Prostate gland (tissue), 2 donors: ENCODE data around the gene LARP4B. TPM values are rescaled to one million over a fixed set of nuclear protein-coding genes. Genes with fewer than 3 reads are reported as not detected.

ENCODE experiments used
- DNase-seq: peaks from one replicate; pipeline ENCODE4 v3.0.0-alpha.2; 2019; ENCODE audit warnings: low spot score
- H3K27ac ChIP-seq, 2 donors: fragments of 200-600 bp; sonication (generic); 2 replicates each; pipeline ENCODE4 v1.5.1; 2017 to 2019
- H3K27me3 ChIP-seq: fragments of 200-600 bp; sonication (generic); replicated peaks from 2 replicates; pipeline ENCODE4 v1.5.1; 2019; ENCODE audit not compliant: insufficient read depth
- H3K36me3 ChIP-seq, 2 donors: fragments of 200-600 bp; sonication (generic); 1 replicate in 1 of 2; 2 replicates in 1 of 2; pipeline versions ENCODE4 v1.5.1 to v1.8.1; 2017 to 2019
- H3K4me1 ChIP-seq: fragments of 200-600 bp; sonication (generic); replicated peaks from 2 replicates; pipeline ENCODE4 v1.5.1; 2019
- H3K4me3 ChIP-seq, 2 donors: fragments of 200-600 bp; sonication (generic); 2 replicates each; pipeline ENCODE4 v1.5.1; 2017 to 2019
- H3K9me3 ChIP-seq: fragments of 200-600 bp; sonication (generic); 2 replicates; pipeline ENCODE4 v1.5.1; 2017
- CTCF ChIP-seq, 4 experiments: fragments of 200-600 bp in 2 of 4; fragments of 450-650 bp in 2 of 4; sonication (generic) in 2 of 4; IDR thresholded peaks; 1 replicate in 3 of 4; 2 replicates in 1 of 4; pipeline ENCODE4 v1.5.1; 2016 to 2019; ENCODE audit warnings: antibody characterized with exemption in 4 of 4, mild to moderate bottlenecking in 2 of 4, moderate library complexity in 2 of 4
- POLR2A ChIP-seq: fragments of 450-650 bp; IDR thresholded peaks from one replicate; pipeline ENCODE4 v1.6.1; 2016; ENCODE audit warnings: antibody characterized with exemption, mild to moderate bottlenecking
- POLR2AphosphoS5 ChIP-seq: sonication (generic); formaldehyde crosslinking; IDR thresholded peaks from one replicate; pipeline ENCODE4 v1.6.1; 2017; ENCODE audit warnings: antibody characterized with exemption
- WGBS: methylation state at CpG from one replicate; pipeline ENCODE4 v1.1.5; 2018; 5-methylcytosine and 5-hydroxymethylcytosine counted together
- intact Hi-C: fragments of 100-400 bp; cut with DNase I; formaldehyde crosslinking; loops from one replicate; pipeline ENCODE4 v1.14.2; 2022
- total RNA-seq, 2 donors: library from RNA; depleted of rRNA; stranded (reverse); fragments of >200 nt; gene quantifications; one replicate each; pipeline ENCODE4 v1.1.0, GENCODE V29; 2016

The LARP4B gene
- total RNA-seq, 2 donors from 2014 or later: 51.9 to 95.4 TPM

- Histone ChIP-seq H3K27ac (no peak overlapping the region), H3K4me3 (no peak overlapping the region), H3K4me1 (no peaks in the 10 kb centered on the region), H3K9me3 (no peaks in the 10 kb centered on the region), H3K27me3 (no peaks in the 10 kb centered on the region), H3K36me3 (no peaks in the 10 kb centered on the region)
- no peak for DNase-seq
- 91% methylated on average over 10 of the region's 11 CpGs for WGBS
- TF ChIP-seq POLR2AphosphoS5: no peak
- no peak for TF ChIP-seq POLR2A
- TF ChIP-seq CTCF (IDR thresholded peaks at IDR 0.05): no peak
- intact Hi-C loops: no loop called here
These were observed 22.3 kb upstream of the LARP4B start for GRCh38 chr10:953836-954235.

- WGBS: 87% methylated on average over 9 of the region's 9 CpGs
- Histone ChIP-seq H3K36me3 (no peaks in the 10 kb centered on the region), H3K9me3 (no peaks in the 10 kb centered on the region), H3K27me3 (no peaks in the 10 kb centered on the region), H3K4me1 (no peaks in the 10 kb centered on the region), H3K4me3 (no peak overlapping the region), H3K27ac (no peak overlapping the region)
- no peak for DNase-seq
- intact Hi-C loops: no loop called here
- no peak for TF ChIP-seq POLR2A
- no peak for TF ChIP-seq POLR2AphosphoS5
- no peak for TF ChIP-seq CTCF (IDR thresholded peaks at IDR 0.05)
These were observed 17.9 kb upstream of the LARP4B start for GRCh38 chr10:949446-949845.

GRCh38 chr10:948347-948746, 16.8 kb upstream of the LARP4B start:
- intact Hi-C loops: no loop called here
- WGBS: 96% methylated on average over 10 of the region's 10 CpGs
- Histone ChIP-seq H3K4me3 (no peak overlapping the region), H3K36me3 (no peaks in the 10 kb centered on the region), H3K9me3 (no peaks in the 10 kb centered on the region), H3K27ac (no peak overlapping the region), H3K4me1 (no peaks in the 10 kb centered on the region), H3K27me3 (no peaks in the 10 kb centered on the region)
- no peak for DNase-seq
- no peak for TF ChIP-seq POLR2AphosphoS5
- no peak for TF ChIP-seq POLR2A
- TF ChIP-seq CTCF (IDR thresholded peaks at IDR 0.05): no peak

DNA sequence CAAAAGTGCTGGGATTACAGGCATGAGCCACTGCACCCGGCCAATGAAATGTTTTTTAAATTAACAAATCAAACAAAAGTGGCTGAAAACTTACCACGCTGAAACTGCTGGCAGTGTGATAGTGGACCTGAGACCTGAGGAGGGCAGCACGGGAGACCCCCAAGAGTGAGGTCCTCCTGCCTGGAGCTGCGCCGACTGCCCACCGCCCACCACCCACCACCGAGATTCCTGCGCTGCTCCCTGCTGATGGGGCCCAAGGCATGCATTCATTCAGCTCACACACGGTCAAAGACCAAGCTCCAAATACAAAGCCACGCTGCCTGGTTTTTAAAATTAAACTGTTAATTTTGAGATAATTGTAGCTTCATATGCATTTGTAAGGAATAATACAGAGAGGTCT, 16.4 kb upstream of the LARP4B start:
- H3K4me1 ChIP-seq: no peaks in the 10 kb centered on the region
- TF ChIP-seq CTCF (IDR thresholded peaks at IDR 0.05) (no peak), POLR2AphosphoS5 (no peak), POLR2A (no peak)
- no peaks in the 10 kb centered on the region for H3K36me3 ChIP-seq
- intact Hi-C loops: no loop called here
- H3K4me3 ChIP-seq: no peak overlapping the region
- no peaks in the 10 kb centered on the region for H3K27me3 ChIP-seq
- no peak overlapping the region for H3K27ac ChIP-seq
- 94% methylated on average over 10 of the region's 10 CpGs for WGBS
- no peak for DNase-seq
- H3K9me3 ChIP-seq: no peaks in the 10 kb centered on the region

GRCh38 chr10:947051-947450, 15.5 kb upstream of the LARP4B start:
- WGBS: 48% methylated on average over 9 of the region's 9 CpGs
- DNase-seq: peak; percentile 39
- Histone ChIP-seq H3K27ac (peak overlapping the region; percentile 56 to 73), H3K36me3 (no peaks in the 10 kb centered on the region), H3K27me3 (no peaks in the 10 kb centered on the region), H3K4me1 (no peaks in the 10 kb centered on the region), H3K4me3 (no peak overlapping the region), H3K9me3 (no peaks in the 10 kb centered on the region)
- intact Hi-C loops: no loop called here
- TF ChIP-seq CTCF (IDR thresholded peaks at IDR 0.05) (no peak), POLR2A (no peak), POLR2AphosphoS5 (peak; percentile 46)
